Activated gamma-delta T cell treated with Interleukin-2 at 50 U/mL for 16 hours (primary cell): ENCODE measurements around the gene MRPS15.
"Not testable (repeated sequence)": the region's sequence is repeated elsewhere in the genome, so short reads cannot be mapped to it uniquely, and the experiment has no call there.

ENCODE experiments used
- DNase-seq: peaks from one replicate; pipeline ENCODE4 v3.0.0-alpha.2; 2020

Gene MRPS15

GRCh38 chr1:36463803-36464604 is at the start of gene MRPS15:
Gene MRPS15, minus strand, starts transcription at chr1:36464384. Its CDS starts 109 bp downstream, at chr1:36464275.
- DNase-seq: peak; percentile 90

DNA sequence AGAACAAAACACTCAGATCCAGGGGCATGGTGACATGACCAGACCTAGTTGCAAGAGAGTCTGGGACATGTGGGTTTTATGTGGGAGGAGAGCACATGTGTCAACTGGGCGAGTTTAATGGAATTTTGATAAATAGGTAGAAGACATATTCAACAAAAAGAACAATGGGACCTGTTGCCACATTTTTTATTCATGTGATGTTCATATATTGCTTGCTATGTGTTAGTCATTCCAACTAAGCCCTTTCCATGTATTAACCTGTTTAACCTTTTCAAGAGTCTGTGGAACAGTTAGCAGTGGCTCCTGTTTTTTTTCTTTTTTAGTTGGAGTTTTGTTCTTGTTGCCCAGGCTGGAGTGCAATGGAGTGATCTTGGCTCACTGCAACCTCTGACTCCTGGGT is 48.7 kb upstream of the MRPS15 start:
- no peak for DNase-seq

- DNase-seq: no peak
Measured at GRCh38 chr1:36511804-36512798, 47.9 kb upstream of the MRPS15 start.

DNA sequence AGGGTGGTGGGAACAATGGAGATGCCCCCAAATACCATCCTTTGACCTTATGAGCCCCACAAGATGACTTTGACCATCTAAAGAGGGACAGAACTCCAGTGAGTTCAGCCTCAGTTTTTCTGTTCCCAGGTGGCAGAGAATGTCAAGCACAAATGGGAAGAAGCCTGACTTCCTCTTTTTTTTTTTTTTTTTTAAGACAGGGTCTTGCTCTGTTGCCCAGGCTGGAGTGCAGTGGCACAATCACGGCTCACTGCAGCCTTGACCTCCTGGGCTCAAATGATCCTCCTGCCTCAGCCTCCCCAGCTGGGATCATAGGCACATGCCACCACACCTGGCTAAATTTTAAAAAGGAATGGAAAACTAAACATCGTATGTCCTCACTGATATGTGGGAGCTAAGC is 47.0 kb upstream of the MRPS15 start:
- not testable (repeated sequence) for DNase-seq

- DNase-seq: no peak
Measured at GRCh38 chr1:36510418-36510817, 46.2 kb upstream of the MRPS15 start.

DNA sequence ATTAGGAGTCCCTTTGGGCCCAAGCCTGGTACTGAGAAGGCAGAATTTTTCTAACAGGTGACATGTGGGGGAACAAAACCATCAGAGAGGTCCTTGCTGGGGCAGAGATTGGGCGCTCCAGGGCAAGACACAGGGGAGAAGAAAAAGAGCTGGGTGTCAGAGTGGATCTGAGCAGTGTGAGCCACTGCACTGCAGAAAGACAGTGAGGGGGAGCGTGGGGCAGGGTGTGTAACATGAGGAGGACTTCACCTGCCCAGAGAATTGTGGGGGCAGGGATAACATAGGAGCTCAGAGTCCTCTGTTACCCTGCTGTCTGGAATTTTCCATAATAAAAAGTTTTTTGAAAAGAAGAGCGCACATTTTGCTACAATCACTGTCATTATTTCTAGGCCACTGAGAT is 44.1 kb upstream of the MRPS15 start:
- DNase-seq: no peak

- DNase-seq: no peak
Measured at GRCh38 chr1:36506276-36506920, 42.2 kb upstream of the MRPS15 start.

- no peak for DNase-seq
Measured at GRCh38 chr1:36503733-36504132, 39.5 kb upstream of the MRPS15 start.

- no peak for DNase-seq
Measured at GRCh38 chr1:36503159-36503558, 39.0 kb upstream of the MRPS15 start.

DNA sequence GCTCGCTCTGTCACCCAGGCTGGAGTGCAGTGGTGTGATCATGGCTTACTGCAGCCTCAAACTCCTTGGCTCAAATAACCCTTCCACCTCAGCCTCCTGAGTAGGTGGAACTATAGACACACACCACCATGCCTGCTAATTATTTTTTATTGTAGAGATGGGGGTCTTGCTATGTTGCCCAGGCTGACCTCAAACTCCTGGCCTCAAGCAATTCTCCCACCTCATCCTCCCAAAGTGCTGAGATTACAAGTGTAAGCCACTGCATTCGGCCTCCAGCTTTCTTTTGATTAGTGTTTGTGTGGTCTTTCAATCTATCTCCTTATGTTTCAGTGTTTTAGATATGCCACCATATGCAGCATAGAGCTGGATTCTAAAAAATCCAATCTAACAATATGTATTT is 38.4 kb upstream of the MRPS15 start:
- DNase-seq: no peak

- DNase-seq: not testable (repeated sequence)
Measured at GRCh38 chr1:36501911-36502310, 37.7 kb upstream of the MRPS15 start.

GRCh38 chr1:36497207-36497606 is 33.0 kb upstream of the MRPS15 start:
- DNase-seq: no peak

- no peak for DNase-seq
Measured at GRCh38 chr1:36494971-36495370, 30.8 kb upstream of the MRPS15 start.

- DNase-seq: no peak
Measured at GRCh38 chr1:36493524-36493923, 29.3 kb upstream of the MRPS15 start.

- DNase-seq: no peak
Measured at GRCh38 chr1:36492491-36492890, 28.3 kb upstream of the MRPS15 start.

DNA sequence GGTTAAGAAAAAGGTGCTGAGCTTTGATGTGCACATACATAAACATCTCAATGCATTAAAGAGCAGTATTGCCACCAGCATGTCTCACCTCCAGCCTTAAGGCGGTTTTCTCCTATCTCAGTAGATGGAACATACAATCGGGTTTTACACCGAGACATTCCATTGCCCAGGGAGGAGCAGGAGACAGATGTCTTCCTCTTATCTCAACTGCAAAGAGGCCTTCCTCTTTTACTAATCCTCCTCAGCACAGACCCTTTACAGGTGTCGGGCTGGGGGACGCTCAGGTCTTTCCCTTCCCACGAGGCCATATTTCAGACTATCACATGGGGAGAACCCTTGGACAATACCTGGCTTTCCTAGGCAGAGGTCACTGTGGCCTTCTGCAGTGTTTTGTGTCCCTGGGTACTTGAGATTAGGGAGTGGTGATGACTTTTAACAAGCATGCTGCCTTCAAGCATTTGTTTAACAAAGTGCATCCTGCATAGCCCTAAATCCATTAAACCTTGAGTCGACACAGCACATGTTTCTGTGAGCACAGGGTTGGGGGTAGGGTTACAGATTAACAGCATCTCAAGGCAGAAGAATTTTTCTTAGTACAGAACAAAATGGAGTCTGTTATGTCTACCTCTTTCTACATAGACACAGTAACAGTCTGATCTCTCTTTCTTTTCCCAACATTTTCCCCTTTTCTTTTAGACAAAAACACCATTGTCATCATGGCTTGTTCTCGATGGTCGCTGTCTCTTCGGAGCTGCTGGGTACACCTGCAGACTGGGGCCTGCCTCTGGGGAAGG is 25.3 kb upstream of the MRPS15 start:
- not testable (repeated sequence) for DNase-seq

- DNase-seq: no peak
Measured at GRCh38 chr1:36487906-36488305, 23.7 kb upstream of the MRPS15 start.

GRCh38 chr1:36487336-36487725 is 23.1 kb upstream of the MRPS15 start:
- DNase-seq: not testable (repeated sequence)

GRCh38 chr1:36486439-36487335 is 22.5 kb upstream of the MRPS15 start:
- no peak for DNase-seq

DNA sequence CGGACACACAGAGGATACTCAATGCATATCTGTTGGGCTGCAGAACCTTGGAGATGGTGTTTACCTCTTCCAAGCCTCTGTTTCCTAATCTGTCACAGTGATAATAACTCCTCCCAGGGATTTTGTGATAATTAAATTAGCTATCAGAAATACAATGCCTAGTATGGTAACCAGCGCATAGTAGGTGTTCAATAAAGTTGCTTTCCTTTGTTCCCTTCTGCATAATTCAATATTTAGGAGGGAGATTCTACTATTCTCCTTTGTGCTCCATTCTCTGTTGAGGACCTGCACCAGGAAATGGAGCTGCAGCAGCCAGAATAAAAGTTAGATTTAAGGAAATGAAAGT is 21.9 kb upstream of the MRPS15 start:
- DNase-seq: no peak

DNA sequence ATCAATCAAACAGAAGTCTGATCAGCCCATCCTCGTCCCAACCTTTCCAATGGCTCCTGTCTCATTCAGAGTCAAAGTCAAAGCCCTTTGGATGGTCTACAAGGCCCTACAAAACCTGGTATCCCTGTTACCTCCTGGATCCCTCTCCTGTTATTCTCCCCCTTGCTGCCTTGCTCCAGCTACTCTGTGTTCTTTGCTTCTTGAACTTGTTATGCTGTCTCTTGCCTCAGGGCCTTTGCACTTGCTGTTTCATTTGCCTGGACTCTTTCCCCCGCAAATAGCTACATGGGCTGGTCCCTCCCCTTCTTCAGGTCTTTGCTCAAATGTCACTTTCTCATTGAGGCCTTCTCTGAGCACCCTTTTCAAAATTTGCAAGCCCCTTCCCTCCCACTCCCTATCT is 19.9 kb upstream of the MRPS15 start:
- no peak for DNase-seq
